ENCODE measurements around the gene IGSF3.
"Not testable (repeated sequence)": the region's sequence is repeated elsewhere in the genome, so short reads cannot be mapped to it uniquely, and the experiment has no call there.

Gene IGSF3

GRCh38 chr1:116595946-116596741, 71.4 kb downstream of the IGSF3 start:
- not testable (repeated sequence) for H3K36me3 ChIP-seq (ENCODE audit: control insufficient read depth, insufficient read depth, low read length); H3K9ac ChIP-seq (ENCODE audit: low read length); H3K27me3 ChIP-seq (ENCODE audit: control insufficient read depth, insufficient read depth, low read length); H3K4me1 ChIP-seq (ENCODE audit: control insufficient read depth, insufficient read depth, low read length); H3K9me3 ChIP-seq (ENCODE audit: control insufficient read depth, insufficient read depth, low read depth, low read length); H3K27ac ChIP-seq (ENCODE audit: low read depth, low read length); H3K4me3 ChIP-seq (ENCODE audit: low read depth, low read length)

GRCh38 chr1:116595065-116595840, 72.3 kb downstream of the IGSF3 start:
- not testable (repeated sequence) for H3K4me3 ChIP-seq (ENCODE audit: low read depth, low read length); H3K27me3 ChIP-seq (ENCODE audit: control insufficient read depth, insufficient read depth, low read length); H3K4me1 ChIP-seq (ENCODE audit: control insufficient read depth, insufficient read depth, low read length); H3K9me3 ChIP-seq (ENCODE audit: control insufficient read depth, insufficient read depth, low read depth, low read length); H3K9ac ChIP-seq (ENCODE audit: low read length); H3K27ac ChIP-seq (ENCODE audit: low read depth, low read length); H3K36me3 ChIP-seq (ENCODE audit: control insufficient read depth, insufficient read depth, low read length)

- not testable (repeated sequence) for H3K9ac ChIP-seq (ENCODE audit: low read length); H3K4me3 ChIP-seq (ENCODE audit: low read depth, low read length); H3K9me3 ChIP-seq (ENCODE audit: control insufficient read depth, insufficient read depth, low read depth, low read length); H3K27me3 ChIP-seq (ENCODE audit: control insufficient read depth, insufficient read depth, low read length); H3K4me1 ChIP-seq (ENCODE audit: control insufficient read depth, insufficient read depth, low read length); H3K27ac ChIP-seq (ENCODE audit: low read depth, low read length); H3K36me3 ChIP-seq (ENCODE audit: control insufficient read depth, insufficient read depth, low read length)
Observed at GRCh38 chr1:116593977-116594376, 73.6 kb downstream of the IGSF3 start.

- not testable (repeated sequence) for H3K4me1 ChIP-seq (ENCODE audit: control insufficient read depth, insufficient read depth, low read length); H3K27ac ChIP-seq (ENCODE audit: low read depth, low read length); H3K4me3 ChIP-seq (ENCODE audit: low read depth, low read length); H3K9ac ChIP-seq (ENCODE audit: low read length); H3K27me3 ChIP-seq (ENCODE audit: control insufficient read depth, insufficient read depth, low read length); H3K9me3 ChIP-seq (ENCODE audit: control insufficient read depth, insufficient read depth, low read depth, low read length); H3K36me3 ChIP-seq (ENCODE audit: control insufficient read depth, insufficient read depth, low read length)
Observed at GRCh38 chr1:116593401-116593800, 74.1 kb downstream of the IGSF3 start.

GRCh38 chr1:116591951-116592605, 75.5 kb downstream of the IGSF3 start:
- H3K4me1 ChIP-seq (ENCODE audit: control insufficient read depth, insufficient read depth, low read length); H3K27ac ChIP-seq (ENCODE audit: low read depth, low read length); H3K36me3 ChIP-seq (ENCODE audit: control insufficient read depth, insufficient read depth, low read length); H3K27me3 ChIP-seq (ENCODE audit: control insufficient read depth, insufficient read depth, low read length); H3K9ac ChIP-seq (ENCODE audit: low read length); H3K4me3 ChIP-seq (ENCODE audit: low read depth, low read length); H3K9me3 ChIP-seq (ENCODE audit: control insufficient read depth, insufficient read depth, low read depth, low read length): not testable (repeated sequence)

GRCh38 chr1:116591006-116591950, 76.3 kb downstream of the IGSF3 start:
- H3K9me3 ChIP-seq (ENCODE audit: control insufficient read depth, insufficient read depth, low read depth, low read length); H3K27ac ChIP-seq (ENCODE audit: low read depth, low read length); H3K9ac ChIP-seq (ENCODE audit: low read length); H3K36me3 ChIP-seq (ENCODE audit: control insufficient read depth, insufficient read depth, low read length); H3K4me3 ChIP-seq (ENCODE audit: low read depth, low read length); H3K27me3 ChIP-seq (ENCODE audit: control insufficient read depth, insufficient read depth, low read length): not testable (repeated sequence)
- peaks cover 14% of the 10 kb centered on the region for H3K4me1 ChIP-seq (ENCODE audit: control insufficient read depth, insufficient read depth, low read length)

- not testable (repeated sequence) for H3K4me3 ChIP-seq (ENCODE audit: low read depth, low read length); H3K27me3 ChIP-seq (ENCODE audit: control insufficient read depth, insufficient read depth, low read length); H3K9ac ChIP-seq (ENCODE audit: low read length); H3K9me3 ChIP-seq (ENCODE audit: control insufficient read depth, insufficient read depth, low read depth, low read length); H3K27ac ChIP-seq (ENCODE audit: low read depth, low read length); H3K36me3 ChIP-seq (ENCODE audit: control insufficient read depth, insufficient read depth, low read length)
- peaks cover 11% of the 10 kb centered on the region for H3K4me1 ChIP-seq (ENCODE audit: control insufficient read depth, insufficient read depth, low read length)
Observed at GRCh38 chr1:116590359-116591005, 77.1 kb downstream of the IGSF3 start.

GRCh38 chr1:116589101-116589735, 78.3 kb downstream of the IGSF3 start:
- not testable (repeated sequence) for H3K4me3 ChIP-seq (ENCODE audit: low read depth, low read length); H3K27me3 ChIP-seq (ENCODE audit: control insufficient read depth, insufficient read depth, low read length); H3K9ac ChIP-seq (ENCODE audit: low read length); H3K27ac ChIP-seq (ENCODE audit: low read depth, low read length); H3K9me3 ChIP-seq (ENCODE audit: control insufficient read depth, insufficient read depth, low read depth, low read length)
- Histone ChIP-seq H3K4me1 (ENCODE audit: control insufficient read depth, insufficient read depth, low read length) (peaks cover 11% of the 10 kb centered on the region), H3K36me3 (ENCODE audit: control insufficient read depth, insufficient read depth, low read length) (peaks cover 16% of the 10 kb centered on the region)

GRCh38 chr1:116587501-116588227, 79.9 kb downstream of the IGSF3 start:
- Histone ChIP-seq H3K36me3 (ENCODE audit: control insufficient read depth, insufficient read depth, low read length) (peaks cover 26% of the 10 kb centered on the region), H3K9me3 (ENCODE audit: control insufficient read depth, insufficient read depth, low read depth, low read length) (no peaks in the 10 kb centered on the region), H3K4me1 (ENCODE audit: control insufficient read depth, insufficient read depth, low read length) (peaks cover 11% of the 10 kb centered on the region), H3K4me3 (ENCODE audit: low read depth, low read length) (no peak overlapping the region), H3K27ac (ENCODE audit: low read depth, low read length) (no peak overlapping the region), H3K9ac (ENCODE audit: low read length) (no peak overlapping the region), H3K27me3 (ENCODE audit: control insufficient read depth, insufficient read depth, low read length) (no peaks in the 10 kb centered on the region)
